NT2/D1 (cell line): ENCODE results near the gene TBC1D22A.

Experiments used
- YY1 ChIP-seq: IDR thresholded peaks from 2 replicates; pipeline ENCODE4 v1.6.1; 2011; ENCODE audit not compliant: insufficient read length, insufficient read depth
- ZNF274 ChIP-seq: IDR thresholded peaks from 2 replicates; pipeline ENCODE4 v1.6.1; 2011; ENCODE audit warnings: mild to moderate bottlenecking, low read depth, low read length

- TF ChIP-seq YY1 (no peak), ZNF274 (no peak)
These were observed 363.2 kb downstream of the TBC1D22A start for GRCh38 chr22:47125603-47126002.
